HUDEP-2 (cell line): ENCODE results near the gene HDAC8.
A peak's percentile ranks its signal among the peaks of the same experiment; 100 is the strongest.
"Not testable (repeated sequence)": the region's sequence is repeated elsewhere in the genome, so short reads cannot be mapped to it uniquely, and the experiment has no call there.

ENCODE experiments used
- DNase-seq, 76 experiments: peaks; one replicate each; lab custom pipeline; 2025; ENCODE audit not compliant: unreplicated experiment in 76 of 76; lab: John Stamatoyannopoulos, UW

HDAC8 gene

GRCh38 chrX:72539822-72540221 lies 32.8 kb downstream of the HDAC8 start:
- DNase-seq: no peak

- DNase-seq: no peak
Measured at GRCh38 chrX:72536542-72536941, 36.1 kb downstream of the HDAC8 start.

- peak in 3 of 76 experiments; percentile 0 to 6 (median 5) for DNase-seq
Measured at GRCh38 chrX:72532366-72532765, 40.3 kb downstream of the HDAC8 start.

- DNase-seq: peak in 28 of 76 experiments; percentile 0 to 46 (median 6)
Measured at GRCh38 chrX:72526534-72527508, 45.8 kb downstream of the HDAC8 start.

- DNase-seq: no peak
Measured at GRCh38 chrX:72498782-72499181, 73.9 kb downstream of the HDAC8 start.

- DNase-seq: no peak
Measured at GRCh38 chrX:72495046-72495445, 77.6 kb downstream of the HDAC8 start.

- no peak for DNase-seq
Measured at GRCh38 chrX:72492499-72492898, 80.1 kb downstream of the HDAC8 start.

- DNase-seq: not testable (repeated sequence)
Measured at GRCh38 chrX:72490221-72490620, 82.4 kb downstream of the HDAC8 start.

GRCh38 chrX:72487661-72488060 lies 85.0 kb downstream of the HDAC8 start:
- no peak for DNase-seq

GRCh38 chrX:72479324-72480274 lies 93.0 kb downstream of the HDAC8 start:
- DNase-seq: no peak

GRCh38 chrX:72478853-72479252 lies 93.8 kb downstream of the HDAC8 start:
- DNase-seq: no peak

GRCh38 chrX:72478351-72478750 lies 94.3 kb downstream of the HDAC8 start:
- DNase-seq: no peak

GRCh38 chrX:72477781-72478181 lies 94.9 kb downstream of the HDAC8 start:
- DNase-seq: no peak

- no peak for DNase-seq
Measured at GRCh38 chrX:72477376-72477775, 95.3 kb downstream of the HDAC8 start.

- no peak for DNase-seq
Measured at GRCh38 chrX:72475952-72476668, 96.5 kb downstream of the HDAC8 start.

GRCh38 chrX:72475338-72475737 lies 97.3 kb downstream of the HDAC8 start:
- no peak for DNase-seq

GRCh38 chrX:72470532-72471223 lies 102.0 kb downstream of the HDAC8 start:
- DNase-seq: peak in 15 of 76 experiments; percentile 0 to 48 (median 3)

- no peak for DNase-seq
Measured at GRCh38 chrX:72470117-72470516, 102.5 kb downstream of the HDAC8 start.

GRCh38 chrX:72468607-72469006 lies 104.0 kb downstream of the HDAC8 start:
- no peak for DNase-seq

GRCh38 chrX:72467135-72467534 lies 105.5 kb downstream of the HDAC8 start:
- DNase-seq: peak in 1 of 76 experiments; percentile 3
